ENCODE data around the gene TIGD1.

TIGD1 gene

DNA sequence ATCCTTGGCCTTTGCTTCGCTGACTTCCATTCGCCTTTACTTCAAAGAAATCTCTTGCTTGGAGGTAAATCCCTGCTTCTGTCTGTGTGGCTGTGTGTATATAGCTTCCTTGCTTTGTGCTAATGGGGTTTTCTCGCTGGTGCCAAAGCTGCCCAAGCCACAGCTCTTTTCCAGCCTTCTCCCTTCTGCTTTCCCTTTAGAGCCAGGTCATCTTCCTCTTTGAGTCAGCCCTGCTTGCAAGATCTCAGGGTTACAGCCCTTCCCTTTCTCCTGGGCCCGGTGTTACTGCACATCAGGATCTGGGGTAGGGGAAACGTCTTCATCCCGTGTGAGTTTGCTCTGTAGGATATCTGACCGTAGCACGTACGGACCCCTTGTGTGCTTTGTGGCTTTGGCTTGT, 19.2 kb upstream of the TIGD1 start:
- no peak for DNase-seq

GRCh38 chr2:232568161-232568560, 17.8 kb upstream of the TIGD1 start:
- DNase-seq = no peak

GRCh38 chr2:232567721-232568120, 17.4 kb upstream of the TIGD1 start:
- no peak for DNase-seq

GRCh38 chr2:232563580-232563979, 13.2 kb upstream of the TIGD1 start:
- no peak for DNase-seq

- DNase-seq = no peak
Observed at GRCh38 chr2:232562515-232563151, 12.3 kb upstream of the TIGD1 start.

DNA sequence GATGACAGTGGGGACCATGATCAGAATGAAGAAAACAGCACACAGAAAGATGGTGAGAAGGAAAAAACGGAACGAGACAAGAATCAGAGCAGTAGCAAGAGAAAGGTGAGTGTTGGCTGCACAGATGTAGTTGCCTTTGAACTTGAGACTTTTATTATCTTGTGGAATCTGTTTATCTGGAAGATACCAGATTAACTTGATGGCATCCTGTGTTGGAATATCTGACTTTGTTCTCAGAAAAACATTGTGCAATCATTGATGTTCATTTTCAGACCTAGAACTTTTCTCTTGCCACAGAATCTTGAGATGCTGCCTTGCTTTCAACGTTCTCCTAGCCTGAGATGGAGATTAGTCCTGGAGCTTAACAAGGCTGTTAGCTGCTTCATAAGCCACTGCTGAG, 6.1 kb upstream of the TIGD1 start:
- no peak for DNase-seq

- no peak for DNase-seq
Observed at GRCh38 chr2:232551776-232552175, 1.4 kb upstream of the TIGD1 start.

DNA sequence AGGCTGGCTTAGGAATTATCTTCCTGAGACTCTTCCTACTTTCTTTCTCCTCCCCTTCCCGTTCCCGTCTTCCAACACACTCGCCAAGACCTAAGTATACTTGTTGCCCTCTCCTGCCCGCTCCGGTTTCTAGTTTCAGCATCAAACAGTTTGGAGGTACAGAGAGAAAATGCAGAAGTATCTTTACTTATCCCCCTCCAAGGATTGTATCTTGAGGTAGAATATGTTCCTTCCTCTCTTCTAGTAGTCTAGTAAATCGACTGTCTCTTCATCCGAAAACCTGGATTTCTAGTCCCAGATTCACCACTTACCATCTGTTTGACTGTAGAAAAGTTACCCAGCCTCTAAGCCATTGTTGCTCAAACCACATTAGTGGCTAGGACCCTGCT, 887 bp upstream of the TIGD1 start:
- DNase-seq = no peak

- no peak for DNase-seq
Observed at GRCh38 chr2:232549655-232550353, 553 bp downstream of the TIGD1 start.

- DNase-seq = no peak
Observed at GRCh38 chr2:232547991-232548390, 2.4 kb downstream of the TIGD1 start.

DNA sequence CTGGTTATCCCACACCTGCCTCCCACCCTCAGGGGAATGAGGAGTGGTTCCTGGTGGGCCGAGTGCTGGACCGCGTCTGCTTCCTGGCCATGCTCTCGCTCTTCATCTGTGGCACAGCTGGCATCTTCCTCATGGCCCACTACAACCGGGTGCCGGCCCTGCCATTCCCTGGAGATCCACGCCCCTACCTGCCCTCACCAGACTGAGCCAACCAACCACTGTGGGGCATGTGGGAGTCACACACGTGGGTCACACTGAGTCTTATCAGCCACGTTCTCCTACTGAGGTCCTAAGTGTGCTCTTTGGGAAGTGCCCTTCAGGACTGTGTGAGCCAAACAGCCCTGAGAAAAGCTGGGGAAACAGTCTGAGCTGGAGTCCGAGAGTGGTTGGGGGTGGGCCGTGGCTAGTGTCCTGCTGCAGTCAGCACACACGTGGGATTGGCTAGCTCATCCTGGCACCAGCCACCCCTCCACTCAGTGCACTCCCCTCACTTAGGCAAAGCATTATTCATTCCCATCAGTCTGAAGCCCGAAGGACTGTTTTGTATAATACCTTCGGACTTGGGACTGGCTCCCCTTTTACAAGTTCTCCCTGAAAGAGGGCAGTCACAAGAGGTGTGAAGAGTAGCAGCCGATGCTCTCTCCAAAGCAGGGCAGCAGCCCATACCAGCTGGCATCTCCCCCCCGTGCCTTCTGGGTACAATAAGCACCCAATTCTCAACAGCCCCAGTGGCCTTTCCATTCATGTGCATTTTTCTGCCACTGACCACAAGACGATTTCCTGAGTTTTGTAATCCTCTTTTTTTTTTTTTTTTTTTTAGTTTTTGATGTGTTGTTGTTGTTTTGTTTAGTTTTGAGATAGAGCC, 4.6 kb downstream of the TIGD1 start:
- DNase-seq = no peak

DNA sequence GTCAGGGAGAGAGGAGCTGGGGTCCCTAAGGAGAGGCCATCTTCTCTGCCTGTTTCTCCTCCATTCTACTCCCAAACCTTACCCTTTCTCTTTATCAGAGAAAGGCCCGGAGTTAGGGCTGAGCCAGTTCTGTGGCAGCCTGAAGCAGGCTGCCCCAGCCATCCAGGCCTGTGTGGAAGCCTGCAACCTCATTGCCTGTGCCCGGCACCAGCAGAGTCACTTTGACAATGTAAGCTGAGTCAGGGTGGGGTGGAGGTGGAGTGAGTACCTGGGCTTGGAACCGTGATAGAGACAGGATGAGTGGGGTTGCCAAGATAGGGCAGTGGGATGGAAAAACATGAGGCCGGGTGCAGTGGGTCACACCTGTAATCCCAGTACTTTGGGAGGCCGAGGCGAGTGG, 5.7 kb downstream of the TIGD1 start:
- DNase-seq = no peak

DNA sequence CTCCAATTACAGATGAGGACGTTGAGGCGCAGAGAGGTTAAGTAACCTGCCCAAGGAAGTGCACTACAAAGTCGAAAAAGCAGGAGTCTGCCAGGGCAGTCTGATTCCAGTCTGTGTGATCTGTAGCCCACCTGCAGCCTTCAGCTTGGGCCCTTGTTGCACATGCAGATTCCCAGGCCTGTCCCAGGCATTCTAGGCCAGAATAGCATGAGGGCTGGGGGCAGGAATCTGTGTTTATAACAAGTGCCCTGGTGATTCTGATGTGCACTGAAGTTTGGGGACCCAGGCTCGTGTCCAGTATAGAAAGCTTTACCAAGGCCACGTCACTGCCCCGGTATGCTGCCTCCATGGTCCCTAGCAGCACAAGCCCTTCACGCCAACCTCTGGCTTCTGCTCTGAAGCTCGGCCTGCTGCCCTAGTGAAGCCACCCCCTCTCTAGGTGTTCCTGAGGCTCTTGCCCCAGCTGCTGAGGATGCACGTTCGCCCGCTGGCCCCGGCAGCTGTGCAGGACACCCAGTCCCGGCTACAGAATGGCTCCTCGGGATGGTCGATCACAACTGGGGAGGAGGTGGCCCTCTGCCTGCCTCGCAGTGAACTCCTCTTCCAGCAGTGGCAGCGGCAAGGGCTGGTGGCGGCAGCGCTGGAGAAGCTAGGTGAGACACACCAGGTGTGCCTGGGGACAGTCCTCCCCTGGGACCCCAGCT, 6.3 kb downstream of the TIGD1 start:
- no peak for DNase-seq

- DNase-seq = no peak
Observed at GRCh38 chr2:232543491-232543890, 6.9 kb downstream of the TIGD1 start.

- DNase-seq = no peak
Observed at GRCh38 chr2:232542715-232543467, 7.5 kb downstream of the TIGD1 start.

DNA sequence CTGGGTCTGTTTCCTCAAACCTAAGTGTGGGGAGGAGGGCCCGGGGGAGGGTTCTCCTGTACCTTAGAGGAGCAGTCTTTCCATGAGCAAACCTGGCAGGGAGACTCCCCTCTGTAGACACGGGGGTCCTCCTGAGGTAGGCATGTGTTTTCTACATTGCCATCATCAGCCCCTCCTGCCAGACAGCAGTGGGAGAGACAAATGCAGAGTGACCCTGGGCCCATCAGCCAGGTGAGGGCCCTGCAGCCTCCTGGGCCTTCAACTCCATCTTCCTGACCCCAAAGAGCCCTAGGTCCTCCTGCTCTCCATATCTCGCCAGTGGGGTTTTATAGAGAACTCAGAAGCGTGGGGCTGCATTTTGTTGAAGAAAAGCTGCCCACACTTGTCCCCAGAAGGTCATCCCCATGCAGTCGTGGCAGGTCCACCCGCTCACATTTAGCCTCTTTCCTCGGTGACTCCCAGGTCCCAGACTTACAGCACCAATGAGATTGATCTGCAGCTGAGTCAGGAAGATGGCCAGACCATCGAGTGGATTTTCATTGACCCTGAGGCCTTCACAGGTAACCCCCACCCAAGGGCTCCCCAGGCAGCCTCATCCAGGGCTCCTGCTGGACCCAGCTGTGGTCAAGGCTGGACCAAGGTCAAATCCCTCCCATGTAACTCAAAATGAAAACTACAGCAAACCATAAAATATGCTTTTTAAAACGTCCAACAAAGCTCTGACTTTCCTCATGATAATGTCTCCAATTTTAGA, 8.2 kb downstream of the TIGD1 start:
- DNase-seq = no peak

- DNase-seq = no peak
Observed at GRCh38 chr2:232541195-232541960, 9.0 kb downstream of the TIGD1 start.

- DNase-seq = no peak
Observed at GRCh38 chr2:232540441-232541041, 9.8 kb downstream of the TIGD1 start.

DNA sequence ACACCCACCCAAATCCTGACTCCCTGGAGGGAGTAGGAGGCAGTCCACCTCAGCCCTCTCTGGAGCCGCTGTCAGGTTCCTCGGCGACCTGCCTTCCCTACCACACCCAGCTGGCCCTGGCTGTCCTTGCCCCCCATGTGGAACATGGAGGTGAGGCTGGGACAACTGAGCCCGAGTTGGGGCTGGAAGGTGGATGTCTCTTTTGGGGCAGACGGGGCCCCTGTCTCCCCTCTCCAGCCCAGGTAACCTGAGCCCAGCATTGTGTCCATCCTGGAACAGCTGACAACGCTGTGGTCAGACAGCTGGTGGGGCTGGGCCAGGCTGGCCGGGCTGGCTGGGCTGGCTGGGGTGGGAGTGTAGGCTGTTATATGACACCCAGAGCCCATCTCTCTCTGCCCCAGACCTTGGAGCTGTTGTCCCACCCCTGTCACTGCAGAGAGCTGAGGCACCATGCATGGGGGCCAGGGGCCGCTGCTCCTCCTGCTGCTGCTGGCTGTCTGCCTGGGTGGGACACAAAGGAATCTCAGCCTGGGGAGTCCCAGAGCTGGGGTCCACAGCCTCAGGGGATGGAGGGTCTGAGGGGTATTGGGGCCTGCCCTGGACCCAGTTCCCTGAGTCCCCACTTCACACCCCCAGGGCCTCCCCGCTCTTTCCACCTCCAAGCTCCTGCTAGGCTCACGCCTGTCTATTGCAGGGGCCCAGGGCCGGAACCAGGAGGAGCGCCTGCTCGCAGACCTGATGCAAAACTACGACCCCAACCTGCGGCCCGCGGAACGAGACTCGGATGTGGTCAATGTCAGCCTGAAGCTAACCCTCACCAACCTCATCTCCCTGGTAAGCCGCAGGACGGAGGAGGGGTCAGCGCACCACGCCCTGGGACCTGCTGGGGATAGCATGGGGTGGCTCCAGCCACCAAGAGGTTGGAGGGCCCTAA, 10.8 kb downstream of the TIGD1 start, which contains the start of gene CHRNG:
Gene CHRNG (plus strand): TSS at position 395 of the 934 bp plus-strand sequence. CDS start 56 bp downstream, at position 451.
- DNase-seq = no peak

Measured in CD4-positive, alpha-beta T cell treated with Interleukin-12 subunit alpha and Interleukin-12 subunit beta, for 1 hour (primary cell).